HepG2 (cell line): ENCODE measurements around the gene SF3A2. TPM values are rescaled to one million over a fixed set of nuclear protein-coding genes. Genes with fewer than 3 reads are reported as not detected.

Experiments
- ATF7-NPFF ChIP-seq: sonication (generic); formaldehyde crosslinking; IDR thresholded peaks from 2 replicates; pipeline ENCODE4 v1.8.1; 2023; ENCODE audit warnings: mild to moderate bottlenecking, low read depth, missing genetic modification reagents, moderate library complexity
- ELF1 ChIP-seq: sonication (generic); formaldehyde crosslinking; IDR thresholded peaks from 2 replicates; pipeline ENCODE4 v1.4.0; 2020; ENCODE audit warnings: missing genetic modification reagents
- ELF3 ChIP-seq: IDR thresholded peaks from 2 replicates; pipeline ENCODE4 v1.6.1; 2016; ENCODE audit warnings: missing genetic modification reagents, missing compliant biosample characterization
- FIP1L1 ChIP-seq: fragments of 200-400 bp; formaldehyde crosslinking; IDR thresholded peaks from 2 replicates; pipeline ENCODE4 v1.6.1; 2018; ENCODE audit warnings: low read depth, mild to moderate bottlenecking, low read length, moderate library complexity, borderline replicate concordance; ENCODE audit not compliant: insufficient read depth
- MTF2 ChIP-seq: sonication (generic); formaldehyde crosslinking; IDR thresholded peaks from 2 replicates; pipeline ENCODE4 v1.5.0; 2020; ENCODE audit warnings: missing genetic modification reagents, borderline replicate concordance
- RXRB ChIP-seq: IDR thresholded peaks from 2 replicates; pipeline ENCODE4 v1.6.1; 2016; ENCODE audit warnings: borderline replicate concordance, missing genetic modification reagents, missing compliant biosample characterization
- SALL1 ChIP-seq: sonication (generic); formaldehyde crosslinking; IDR thresholded peaks from 2 replicates; pipeline ENCODE4 v1.8.0; 2022; ENCODE audit warnings: mild to moderate bottlenecking, missing genetic modification reagents
- SMARCE1 ChIP-seq: fragments of 450-650 bp; IDR thresholded peaks from 2 replicates; pipeline ENCODE4 v1.6.1; 2017; ENCODE audit warnings: borderline replicate concordance
- SMYD3 ChIP-seq: sonication (generic); formaldehyde crosslinking; IDR thresholded peaks from 2 replicates; pipeline ENCODE4 v1.8.1; 2023; ENCODE audit warnings: mild to moderate bottlenecking, missing genetic modification reagents
- SOX6 ChIP-seq, 2 experiments: fragments of 450-650 bp in 1 of 2; sonication (generic) in 1 of 2; formaldehyde crosslinking in 1 of 2; IDR thresholded peaks; 2 replicates each; pipeline versions ENCODE4 v1.4.0 to v1.6.1; 2017 to 2020; ENCODE audit warnings: antibody characterized with exemption in 1 of 2, mild to moderate bottlenecking in 1 of 2, missing genetic modification reagents in 1 of 2
- SP1 ChIP-seq, 2 experiments: fragments of 450-650 bp in 1 of 2; sonication (generic) in 1 of 2; formaldehyde crosslinking in 1 of 2; IDR thresholded peaks; 2 replicates each; pipeline versions ENCODE4 v1.4.0 to v1.6.1; 2016 to 2020; ENCODE audit warnings: missing genetic modification reagents in 1 of 2
- TCF7L2 ChIP-seq: IDR thresholded peaks from 2 replicates; pipeline ENCODE4 v1.6.1; 2011; ENCODE audit warnings: mild to moderate bottlenecking, low read depth, low read length, moderate library complexity
- polyA plus RNA-seq, 8 experiments: library from polyadenylated mRNA; depleted of rRNA in 3 of 8; stranded (reverse) in 7 of 8; unstranded in 1 of 8; fragments of >200 nt; fragmentation: Illumina TruSeq in 4 of 8; extraction: Trizol in 4 of 8; gene quantifications; 2 replicates each; pipeline versions ENCODE4 v1.2.1 to v1.2.3, GENCODE V29; 2011 to 2016; ENCODE audit warnings: low read depth in 4 of 8, missing spikeins in 1 of 8, mixed read lengths in 1 of 8; ENCODE audit not compliant: insufficient read depth in 1 of 8
- total RNA-seq, 5 experiments: library from RNA; depleted of rRNA; stranded (reverse); fragments of >200 nt; fragmentation: Illumina TruSeq; extraction: Trizol; gene quantifications; 2 replicates each; pipeline ENCODE4 v1.2.3, GENCODE V29; 2016; ENCODE audit warnings: low read depth in 1 of 5
- TF ChIP-seq, protein P1 (sequence below): sonication (generic); formaldehyde crosslinking; IDR thresholded peaks from 2 replicates; pipeline ENCODE4 v1.4.0; 2020; ENCODE audit warnings: mild to moderate bottlenecking, missing genetic modification reagents
- TF ChIP-seq, protein P2 (sequence below): sonication (generic); formaldehyde crosslinking; IDR thresholded peaks from 2 replicates; pipeline ENCODE4 v1.9.0; 2022; ENCODE audit warnings: low read depth, missing genetic modification reagents
- TF ChIP-seq, protein P3 (sequence below): sonication (generic); formaldehyde crosslinking; IDR thresholded peaks from 2 replicates; pipeline ENCODE4 v1.4.0; 2020; ENCODE audit warnings: missing genetic modification reagents, borderline replicate concordance
- TF ChIP-seq, protein P4 (sequence below): fragments of 450-650 bp; IDR thresholded peaks from 2 replicates; pipeline ENCODE4 v1.6.1; 2016
- TF ChIP-seq, protein P5 (sequence below): sonication (generic); formaldehyde crosslinking; IDR thresholded peaks from 2 replicates; pipeline ENCODE4 v1.5.0; 2020; ENCODE audit warnings: mild to moderate bottlenecking, missing genetic modification reagents

Gene SF3A2
- total and polyA plus RNA-seq, 2 of the 13 experiments (the other 11 are each of a cell fraction or from before 2014, with no cell fraction given): 8.6 to 8.8 TPM

DNA sequence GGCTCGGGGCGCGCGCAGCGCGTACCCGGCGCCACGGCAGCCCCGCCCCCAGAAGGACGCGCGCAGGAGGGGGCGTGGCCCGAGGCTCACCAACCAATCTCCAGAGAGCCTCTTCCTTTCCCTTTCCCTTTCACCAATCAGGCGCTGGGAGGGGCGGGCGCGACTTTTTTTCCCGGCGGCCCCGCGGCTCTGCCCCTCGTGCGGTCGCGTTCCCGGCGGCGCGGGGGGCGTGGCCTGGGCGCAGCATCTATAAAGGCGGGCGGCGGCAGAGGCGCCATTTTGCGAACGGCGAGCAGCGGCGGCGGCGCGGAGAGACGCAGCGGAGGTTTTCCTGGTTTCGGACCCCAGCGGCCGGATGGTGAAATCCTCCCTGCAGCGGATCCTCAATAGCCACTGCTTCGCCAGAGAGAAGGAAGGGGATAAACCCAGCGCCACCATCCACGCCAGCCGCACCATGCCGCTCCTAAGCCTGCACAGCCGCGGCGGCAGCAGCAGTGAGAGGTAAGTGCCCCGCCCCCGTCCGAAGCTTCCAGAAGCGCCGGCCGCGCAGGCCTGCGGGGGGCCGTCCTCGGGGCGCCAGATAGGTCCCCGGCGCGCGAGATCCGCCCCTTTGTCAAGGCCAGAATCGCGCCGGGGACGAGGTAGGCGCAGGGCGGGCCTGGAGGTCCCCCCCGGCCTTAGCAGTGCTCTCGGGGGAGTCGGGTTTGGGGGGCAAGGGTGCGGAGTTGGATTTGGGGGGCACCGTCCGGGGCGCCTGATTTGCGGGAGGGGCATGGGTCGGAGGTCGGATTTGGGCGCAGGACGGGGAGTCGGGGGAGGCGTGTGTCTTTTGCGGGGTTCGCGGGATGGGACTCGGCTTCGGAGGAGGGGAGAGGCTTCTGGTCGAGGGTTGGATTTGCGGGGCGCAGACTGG is 32.9 kb downstream of the SF3A2 start (continued):
- TF ChIP-seq MTF2: no peak
- no peak for TF ChIP-seq TCF7L2
- TF ChIP-seq, protein P1, sequence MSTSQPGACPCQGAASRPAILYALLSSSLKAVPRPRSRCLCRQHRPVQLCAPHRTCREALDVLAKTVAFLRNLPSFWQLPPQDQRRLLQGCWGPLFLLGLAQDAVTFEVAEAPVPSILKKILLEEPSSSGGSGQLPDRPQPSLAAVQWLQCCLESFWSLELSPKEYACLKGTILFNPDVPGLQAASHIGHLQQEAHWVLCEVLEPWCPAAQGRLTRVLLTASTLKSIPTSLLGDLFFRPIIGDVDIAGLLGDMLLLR (CRISPR knock-in tag): no peak
- TF ChIP-seq SOX6 (IDR thresholded peaks at IDR 0.05): no peak
- no peak; the same call in 1 of the 2 replicates for TF ChIP-seq SOX6 (CRISPR knock-in tag; IDR thresholded peaks at IDR 0.05)
- TF ChIP-seq, protein P2, sequence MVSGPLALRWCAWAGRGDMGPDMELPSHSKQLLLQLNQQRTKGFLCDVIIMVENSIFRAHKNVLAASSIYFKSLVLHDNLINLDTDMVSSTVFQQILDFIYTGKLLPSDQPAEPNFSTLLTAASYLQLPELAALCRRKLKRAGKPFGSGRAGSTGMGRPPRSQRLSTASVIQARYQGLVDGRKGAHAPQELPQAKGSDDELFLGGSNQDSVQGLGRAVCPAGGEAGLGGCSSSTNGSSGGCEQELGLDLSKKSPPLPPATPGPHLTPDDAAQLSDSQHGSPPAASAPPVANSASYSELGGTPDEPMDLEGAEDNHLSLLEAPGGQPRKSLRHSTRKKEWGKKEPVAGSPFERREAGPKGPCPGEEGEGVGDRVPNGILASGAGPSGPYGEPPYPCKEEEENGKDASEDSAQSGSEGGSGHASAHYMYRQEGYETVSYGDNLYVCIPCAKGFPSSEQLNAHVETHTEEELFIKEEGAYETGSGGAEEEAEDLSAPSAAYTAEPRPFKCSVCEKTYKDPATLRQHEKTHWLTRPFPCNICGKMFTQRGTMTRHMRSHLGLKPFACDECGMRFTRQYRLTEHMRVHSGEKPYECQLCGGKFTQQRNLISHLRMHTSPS: no peak
- TF ChIP-seq, protein P3, sequence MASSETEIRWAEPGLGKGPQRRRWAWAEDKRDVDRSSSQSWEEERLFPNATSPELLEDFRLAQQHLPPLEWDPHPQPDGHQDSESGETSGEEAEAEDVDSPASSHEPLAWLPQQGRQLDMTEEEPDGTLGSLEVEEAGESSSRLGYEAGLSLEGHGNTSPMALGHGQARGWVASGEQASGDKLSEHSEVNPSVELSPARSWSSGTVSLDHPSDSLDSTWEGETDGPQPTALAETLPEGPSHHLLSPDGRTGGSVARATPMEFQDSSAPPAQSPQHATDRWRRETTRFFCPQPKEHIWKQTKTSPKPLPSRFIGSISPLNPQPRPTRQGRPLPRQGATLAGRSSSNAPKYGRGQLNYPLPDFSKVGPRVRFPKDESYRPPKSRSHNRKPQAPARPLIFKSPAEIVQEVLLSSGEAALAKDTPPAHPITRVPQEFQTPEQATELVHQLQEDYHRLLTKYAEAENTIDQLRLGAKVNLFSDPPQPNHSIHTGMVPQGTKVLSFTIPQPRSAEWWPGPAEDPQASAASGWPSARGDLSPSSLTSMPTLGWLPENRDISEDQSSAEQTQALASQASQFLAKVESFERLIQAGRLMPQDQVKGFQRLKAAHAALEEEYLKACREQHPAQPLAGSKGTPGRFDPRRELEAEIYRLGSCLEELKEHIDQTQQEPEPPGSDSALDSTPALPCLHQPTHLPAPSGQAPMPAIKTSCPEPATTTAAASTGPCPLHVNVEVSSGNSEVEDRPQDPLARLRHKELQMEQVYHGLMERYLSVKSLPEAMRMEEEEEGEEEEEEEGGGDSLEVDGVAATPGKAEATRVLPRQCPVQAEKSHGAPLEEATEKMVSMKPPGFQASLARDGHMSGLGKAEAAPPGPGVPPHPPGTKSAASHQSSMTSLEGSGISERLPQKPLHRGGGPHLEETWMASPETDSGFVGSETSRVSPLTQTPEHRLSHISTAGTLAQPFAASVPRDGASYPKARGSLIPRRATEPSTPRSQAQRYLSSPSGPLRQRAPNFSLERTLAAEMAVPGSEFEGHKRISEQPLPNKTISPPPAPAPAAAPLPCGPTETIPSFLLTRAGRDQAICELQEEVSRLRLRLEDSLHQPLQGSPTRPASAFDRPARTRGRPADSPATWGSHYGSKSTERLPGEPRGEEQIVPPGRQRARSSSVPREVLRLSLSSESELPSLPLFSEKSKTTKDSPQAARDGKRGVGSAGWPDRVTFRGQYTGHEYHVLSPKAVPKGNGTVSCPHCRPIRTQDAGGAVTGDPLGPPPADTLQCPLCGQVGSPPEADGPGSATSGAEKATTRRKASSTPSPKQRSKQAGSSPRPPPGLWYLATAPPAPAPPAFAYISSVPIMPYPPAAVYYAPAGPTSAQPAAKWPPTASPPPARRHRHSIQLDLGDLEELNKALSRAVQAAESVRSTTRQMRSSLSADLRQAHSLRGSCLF (CRISPR knock-in tag): no peak
- TF ChIP-seq, protein P4, sequence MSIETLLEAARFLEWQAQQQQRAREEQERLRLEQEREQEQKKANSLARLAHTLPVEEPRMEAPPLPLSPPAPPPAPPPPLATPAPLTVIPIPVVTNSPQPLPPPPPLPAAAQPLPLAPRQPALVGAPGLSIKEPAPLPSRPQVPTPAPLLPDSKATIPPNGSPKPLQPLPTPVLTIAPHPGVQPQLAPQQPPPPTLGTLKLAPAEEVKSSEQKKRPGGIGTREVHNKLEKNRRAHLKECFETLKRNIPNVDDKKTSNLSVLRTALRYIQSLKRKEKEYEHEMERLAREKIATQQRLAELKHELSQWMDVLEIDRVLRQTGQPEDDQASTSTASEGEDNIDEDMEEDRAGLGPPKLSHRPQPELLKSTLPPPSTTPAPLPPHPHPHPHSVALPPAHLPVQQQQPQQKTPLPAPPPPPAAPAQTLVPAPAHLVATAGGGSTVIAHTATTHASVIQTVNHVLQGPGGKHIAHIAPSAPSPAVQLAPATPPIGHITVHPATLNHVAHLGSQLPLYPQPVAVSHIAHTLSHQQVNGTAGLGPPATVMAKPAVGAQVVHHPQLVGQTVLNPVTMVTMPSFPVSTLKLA: peak; percentile 73
- no peak for TF ChIP-seq SMARCE1
- TF ChIP-seq RXRB (CRISPR knock-in tag): 0 out of 2 replicates have a peak, but pooled peaks have one; percentile 52
- TF ChIP-seq SP1 (IDR thresholded peaks at IDR 0.05): peak; percentile 71; the same call in 1 of the 2 replicates
- peak; percentile 98 for TF ChIP-seq SP1 (CRISPR knock-in tag; IDR thresholded peaks at IDR 0.05)
- TF ChIP-seq ELF1 (CRISPR knock-in tag): peak; percentile 32; the same call in 1 of the 2 replicates
- no peak for TF ChIP-seq FIP1L1
- TF ChIP-seq ELF3 (CRISPR knock-in tag): peak; percentile 75; the same call in 1 of the 2 replicates
- peak; percentile 67; the same call in 1 of the 2 replicates for TF ChIP-seq ATF7-NPFF
- TF ChIP-seq SMYD3 (CRISPR knock-in tag): no peak
- peak; percentile 86 for TF ChIP-seq SALL1 (CRISPR knock-in tag)
- TF ChIP-seq, protein P5, sequence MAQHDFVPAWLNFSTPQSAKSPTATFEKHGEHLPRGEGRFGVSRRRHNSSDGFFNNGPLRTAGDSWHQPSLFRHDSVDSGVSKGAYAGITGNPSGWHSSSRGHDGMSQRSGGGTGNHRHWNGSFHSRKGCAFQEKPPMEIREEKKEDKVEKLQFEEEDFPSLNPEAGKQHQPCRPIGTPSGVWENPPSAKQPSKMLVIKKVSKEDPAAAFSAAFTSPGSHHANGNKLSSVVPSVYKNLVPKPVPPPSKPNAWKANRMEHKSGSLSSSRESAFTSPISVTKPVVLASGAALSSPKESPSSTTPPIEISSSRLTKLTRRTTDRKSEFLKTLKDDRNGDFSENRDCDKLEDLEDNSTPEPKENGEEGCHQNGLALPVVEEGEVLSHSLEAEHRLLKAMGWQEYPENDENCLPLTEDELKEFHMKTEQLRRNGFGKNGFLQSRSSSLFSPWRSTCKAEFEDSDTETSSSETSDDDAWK: no peak
